Thymus (tissue), 11 donors: ENCODE measurements around the gene FITM1. TPM values are rescaled to one million over a fixed set of nuclear protein-coding genes. Genes with fewer than 3 reads are reported as not detected.

Experiments used
- DNase-seq, 9 donors: peaks; one replicate each; pipeline ENCODE4 v3.0.0-alpha.2; 2013; ENCODE audit warnings: low spot score in 9 of 9, low read depth in 6 of 9, missing footprints in 1 of 9
- H3K27ac ChIP-seq, 2 donors: one replicate each; pipeline ENCODE4 v1.5.1; 2013; ENCODE audit warnings: control low read depth in 1 of 2, low read depth in 1 of 2, low read length in 1 of 2, mild to moderate bottlenecking in 1 of 2, moderate library complexity in 1 of 2
- H3K27me3 ChIP-seq, 2 donors: one replicate each; pipeline ENCODE4 v1.5.1; 2013; ENCODE audit warnings: low read length in 1 of 2; ENCODE audit not compliant: control insufficient read depth in 2 of 2, insufficient read depth in 1 of 2
- H3K36me3 ChIP-seq, 2 donors: one replicate each; pipeline ENCODE4 v1.5.1; 2013; ENCODE audit warnings: low read length in 1 of 2, mild to moderate bottlenecking in 1 of 2, moderate library complexity in 1 of 2; ENCODE audit not compliant: control insufficient read depth in 2 of 2, insufficient read depth in 2 of 2
- H3K4me1 ChIP-seq, 2 donors: one replicate each; pipeline ENCODE4 v1.5.1; 2013; ENCODE audit warnings: low read length in 2 of 2; ENCODE audit not compliant: control insufficient read depth in 2 of 2, insufficient read depth in 2 of 2
- H3K4me3 ChIP-seq, 2 donors: one replicate each; pipeline ENCODE4 v1.5.1; 2013; ENCODE audit warnings: low read length in 2 of 2, control low read depth in 1 of 2, mild to moderate bottlenecking in 1 of 2
- H3K9me3 ChIP-seq, 2 donors: one replicate each; pipeline ENCODE4 v1.5.1; 2013; ENCODE audit warnings: low read length in 1 of 2, mild to moderate bottlenecking in 1 of 2; ENCODE audit not compliant: control insufficient read depth in 2 of 2, insufficient read depth in 1 of 2
- WGBS: extraction: QIAGEN DNeasy Blood & Tissue Kit; methylation state at CpG from one replicate; pipeline ENCODE4 v1.1.7; 2013; 5-methylcytosine and 5-hydroxymethylcytosine counted together
- polyA plus RNA-seq: library from polyadenylated mRNA; stranded (reverse); fragments of 200-250 nt; gene quantifications from one replicate; pipeline ENCODE4 v1.2.3, GENCODE V29; 2013
- total RNA-seq: library from RNA; stranded (reverse); fragments of 120-200 nt; gene quantifications from one replicate; pipeline ENCODE4 v1.2.4, GENCODE V29; 2013
- donor health status: healthy.

FITM1 gene
- total and polyA plus RNA-seq, 2 donors = 0.80 to 3.5 TPM

GRCh38 chr14:24149302-24149969 is 19.0 kb downstream of the FITM1 start:
- H3K4me3 ChIP-seq = no peak overlapping the region
- DNase-seq = no peak
- 98% methylated on average over 3 of the region's 3 CpGs for WGBS
- no peaks in the 10 kb centered on the region for H3K9me3 ChIP-seq
- no peak overlapping the region for H3K27ac ChIP-seq
- H3K27me3 ChIP-seq = no peaks in the 10 kb centered on the region
- H3K36me3 ChIP-seq = peaks cover 41 to 58% of the 10 kb centered on the region in 2 donors
- H3K4me1 ChIP-seq = peaks cover 22 to 27% of the 10 kb centered on the region in 2 donors

DNA sequence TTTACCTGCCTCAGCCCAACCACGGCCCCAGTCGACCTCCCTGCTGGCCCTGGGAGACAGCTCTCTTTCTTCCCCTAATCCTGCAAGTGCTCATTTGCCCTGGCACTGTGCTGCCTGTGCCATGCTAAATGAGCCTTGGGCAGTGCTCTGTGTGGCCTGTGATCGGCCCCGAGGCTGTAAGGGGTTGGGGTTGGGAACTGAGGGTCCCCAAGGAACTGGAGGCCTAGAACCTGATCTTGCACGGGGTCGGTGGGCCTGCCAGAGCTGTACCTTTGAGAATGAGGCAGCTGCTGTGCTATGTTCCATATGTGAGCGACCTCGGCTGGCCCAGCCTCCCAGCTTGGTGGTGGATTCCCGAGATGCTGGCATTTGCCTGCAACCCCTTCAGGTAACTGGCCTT is 19.6 kb downstream of the FITM1 start:
- H3K4me1 ChIP-seq = peaks cover 21 to 23% of the 10 kb centered on the region in 2 donors
- 98% methylated on average over 9 of the region's 9 CpGs for WGBS
- H3K4me3 ChIP-seq = no peak overlapping the region
- no peaks in the 10 kb centered on the region for H3K9me3 ChIP-seq
- H3K27ac ChIP-seq = no peak overlapping the region
- H3K27me3 ChIP-seq = no peaks in the 10 kb centered on the region
- peaks cover 48 to 59% of the 10 kb centered on the region in 2 donors for H3K36me3 ChIP-seq
- DNase-seq = no peak

DNA sequence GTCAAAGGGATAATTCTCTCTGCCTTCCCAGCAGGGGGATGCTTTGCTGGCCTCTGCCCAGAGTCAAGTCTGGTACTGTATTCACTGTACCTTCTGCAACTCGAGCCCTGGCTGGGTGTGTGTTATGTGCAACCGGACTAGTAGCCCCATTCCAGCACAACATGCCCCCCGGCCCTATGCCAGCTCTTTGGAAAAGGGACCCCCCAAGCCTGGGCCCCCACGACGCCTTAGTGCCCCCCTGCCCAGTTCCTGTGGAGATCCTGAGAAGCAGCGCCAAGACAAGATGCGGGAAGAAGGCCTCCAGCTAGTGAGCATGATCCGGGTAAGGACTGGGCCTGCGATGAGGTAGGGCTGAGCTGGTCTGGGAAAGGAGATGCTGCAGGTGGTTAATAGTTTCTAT is 20.1 kb downstream of the FITM1 start:
- 99% methylated on average over 9 of the region's 9 CpGs for WGBS
- H3K36me3 ChIP-seq = peaks cover 53 to 61% of the 10 kb centered on the region in 2 donors

GRCh38 chr14:24150993-24151392 is 20.5 kb downstream of the FITM1 start:
- H3K9me3 ChIP-seq = no peaks in the 10 kb centered on the region
- peaks cover 12 to 14% of the 10 kb centered on the region in 2 donors for H3K4me1 ChIP-seq
- no peak overlapping the region for H3K4me3 ChIP-seq
- no peaks in the 10 kb centered on the region for H3K27me3 ChIP-seq
- H3K36me3 ChIP-seq = peaks cover 57 to 65% of the 10 kb centered on the region in 2 donors
- no peak overlapping the region for H3K27ac ChIP-seq
- no peak for DNase-seq
- 97% methylated on average over 9 of the region's 9 CpGs for WGBS

More for the DNA sequence above, 20.1 kb downstream of the FITM1 start:
- H3K4me1 ChIP-seq = peaks cover 16 to 18% of the 10 kb centered on the region in 2 donors
- H3K27ac ChIP-seq = no peak overlapping the region
- H3K9me3 ChIP-seq = no peaks in the 10 kb centered on the region
- H3K27me3 ChIP-seq = no peaks in the 10 kb centered on the region
- DNase-seq = no peak
- no peak overlapping the region for H3K4me3 ChIP-seq

DNA sequence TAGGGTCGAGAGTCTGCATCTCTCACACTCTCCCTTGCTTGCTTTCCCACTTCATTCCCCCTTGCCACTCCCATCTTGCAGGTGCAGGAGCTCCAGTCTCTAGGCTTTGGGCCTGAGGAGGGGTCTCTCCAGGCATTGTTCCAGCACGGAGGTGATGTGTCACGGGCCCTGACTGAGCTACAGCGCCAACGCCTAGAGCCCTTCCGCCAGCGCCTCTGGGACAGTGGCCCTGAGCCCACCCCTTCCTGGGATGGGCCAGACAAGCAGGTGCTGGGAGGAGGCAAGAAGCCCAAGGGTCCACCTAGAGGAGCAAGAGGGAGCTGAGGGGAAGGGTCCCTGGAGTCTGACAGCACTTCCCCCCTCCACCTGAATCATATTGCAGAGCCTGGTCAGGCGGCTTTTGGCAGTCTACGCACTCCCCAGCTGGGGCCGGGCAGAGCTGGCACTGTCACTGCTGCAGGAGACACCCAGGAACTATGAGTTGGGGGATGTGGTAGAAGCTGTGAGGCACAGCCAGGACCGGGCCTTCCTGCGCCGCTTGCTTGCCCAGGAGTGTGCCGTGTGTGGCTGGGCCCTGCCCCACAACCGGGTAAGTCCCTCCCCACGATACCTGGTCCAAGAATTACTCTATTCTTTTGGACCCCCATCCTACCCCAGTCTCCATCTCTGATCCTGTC is 21.1 kb downstream of the FITM1 start:
- Histone ChIP-seq H3K4me1 (peaks cover 10 to 11% of the 10 kb centered on the region in 2 donors), H3K27me3 (no peaks in the 10 kb centered on the region)

DNA sequence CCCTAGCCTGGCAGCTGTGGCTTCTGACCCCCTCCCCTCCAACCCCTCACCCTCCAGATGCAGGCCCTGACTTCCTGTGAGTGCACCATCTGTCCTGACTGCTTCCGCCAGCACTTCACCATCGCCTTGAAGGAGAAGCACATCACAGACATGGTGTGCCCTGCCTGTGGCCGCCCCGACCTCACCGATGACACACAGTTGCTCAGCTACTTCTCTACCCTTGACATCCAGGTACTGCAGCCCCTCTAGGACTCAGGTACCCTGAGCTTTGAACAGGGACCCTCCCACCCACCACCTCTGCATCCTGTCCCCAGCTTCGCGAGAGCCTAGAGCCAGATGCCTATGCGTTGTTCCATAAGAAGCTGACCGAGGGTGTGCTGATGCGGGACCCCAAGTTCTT is 24.6 kb downstream of the FITM1 start:
- DNase-seq = no peak
- H3K27ac ChIP-seq = no peak overlapping the region
- no peak overlapping the region for H3K4me3 ChIP-seq
- peaks cover 0 to under 1% of the 10 kb centered on the region in 2 donors for H3K4me1 ChIP-seq
- WGBS = 99% methylated on average over 10 of the region's 10 CpGs
- no peaks in the 10 kb centered on the region for H3K9me3 ChIP-seq
- peaks cover 78 to 81% of the 10 kb centered on the region in 2 donors for H3K36me3 ChIP-seq
- no peaks in the 10 kb centered on the region for H3K27me3 ChIP-seq

More for the DNA sequence above, 21.1 kb downstream of the FITM1 start:
- Histone ChIP-seq H3K9me3 (no peaks in the 10 kb centered on the region), H3K4me3 (no peak overlapping the region), H3K27ac (no peak overlapping the region), H3K36me3 (peaks cover 62 to 69% of the 10 kb centered on the region in 2 donors)
- WGBS = 98% methylated on average over 16 of the region's 16 CpGs
- DNase-seq = no peak

GRCh38 chr14:24156840-24157239 is 26.4 kb downstream of the FITM1 start:
- 97% methylated on average over 1 of the region's 1 CpG for WGBS
- Histone ChIP-seq H3K4me1 (peaks cover 4 to 10% of the 10 kb centered on the region in 2 donors), H3K36me3 (peaks cover 67 to 71% of the 10 kb centered on the region in 2 donors), H3K27me3 (no peaks in the 10 kb centered on the region), H3K27ac (no peak overlapping the region), H3K9me3 (no peaks in the 10 kb centered on the region), H3K4me3 (no peak overlapping the region)
- no peak for DNase-seq

DNA sequence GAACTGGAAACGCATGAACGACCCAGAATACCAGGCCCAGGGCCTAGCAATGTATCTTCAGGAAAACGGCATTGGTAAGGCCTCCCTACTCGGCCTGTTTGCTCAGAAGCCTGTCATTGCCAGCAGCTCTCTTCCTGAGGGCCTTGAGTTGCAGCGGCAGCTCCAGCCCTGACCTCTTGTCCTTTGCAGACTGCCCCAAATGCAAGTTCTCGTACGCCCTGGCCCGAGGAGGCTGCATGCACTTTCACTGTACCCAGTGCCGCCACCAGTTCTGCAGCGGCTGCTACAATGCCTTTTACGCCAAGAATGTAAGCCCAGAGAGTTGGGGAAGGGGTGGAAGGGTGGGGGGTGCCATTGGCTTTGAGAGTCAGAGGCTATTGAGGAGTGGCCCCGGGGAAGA is 26.9 kb downstream of the FITM1 start:
- Histone ChIP-seq H3K4me1 (peaks cover 6 to 15% of the 10 kb centered on the region in 2 donors), H3K27ac (no peak overlapping the region), H3K27me3 (no peaks in the 10 kb centered on the region), H3K9me3 (no peaks in the 10 kb centered on the region), H3K4me3 (no peak overlapping the region), H3K36me3 (peaks cover 64 to 69% of the 10 kb centered on the region in 2 donors)
- no peak for DNase-seq
- WGBS = 98% methylated on average over 12 of the region's 12 CpGs

DNA sequence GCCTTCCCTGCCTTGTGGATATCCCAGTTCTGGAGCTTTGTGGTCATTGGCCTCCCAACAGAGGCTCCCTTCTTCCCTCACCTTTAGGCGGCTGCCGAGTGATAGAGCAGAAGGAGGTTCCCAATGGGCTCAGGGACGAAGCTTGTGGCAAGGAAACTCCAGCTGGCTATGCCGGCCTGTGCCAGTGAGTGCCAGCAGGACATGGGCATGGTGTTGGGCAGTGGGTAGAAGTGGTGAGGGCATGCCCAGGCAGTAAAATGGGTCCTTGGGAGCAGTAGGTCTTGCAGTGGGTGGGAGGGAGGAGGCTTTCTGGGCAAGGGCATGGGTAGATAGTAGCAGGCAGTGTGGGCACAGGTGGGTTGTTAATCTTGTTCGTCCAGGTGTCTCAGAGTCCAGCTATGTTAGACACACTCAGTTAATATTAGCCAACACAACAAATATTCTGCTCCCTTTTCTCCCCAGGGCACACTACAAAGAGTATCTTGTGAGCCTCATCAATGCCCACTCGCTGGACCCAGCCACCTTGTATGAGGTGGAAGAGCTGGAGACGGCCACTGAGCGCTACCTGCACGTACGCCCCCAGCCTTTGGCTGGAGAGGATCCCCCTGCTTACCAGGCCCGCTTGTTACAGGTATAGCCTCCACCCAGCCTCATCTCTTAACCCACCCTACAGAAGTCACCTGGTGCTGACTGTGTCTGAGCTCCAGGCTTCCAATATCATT is 29.5 kb downstream of the FITM1 start:
- Histone ChIP-seq H3K27ac (peak overlapping the region; percentile 92 to 93), H3K9me3 (no peaks in the 10 kb centered on the region), H3K36me3 (peaks cover 69 to 78% of the 10 kb centered on the region in 2 donors), H3K27me3 (no peaks in the 10 kb centered on the region), H3K4me3 (no peak overlapping the region), H3K4me1 (peaks cover 6 to 34% of the 10 kb centered on the region in 2 donors)
- WGBS = 98% methylated on average over 11 of the region's 11 CpGs
- no peak for DNase-seq
